NK-92 (cell line): ENCODE results near the gene NKPD1.
A peak's percentile ranks its signal among the peaks of the same experiment; 100 is the strongest.

ENCODE experiments used
- DNase-seq: peaks from one replicate; lab custom pipeline; 2025; ENCODE audit not compliant: unreplicated experiment; lab: John Stamatoyannopoulos, UW

Gene NKPD1, protein sequence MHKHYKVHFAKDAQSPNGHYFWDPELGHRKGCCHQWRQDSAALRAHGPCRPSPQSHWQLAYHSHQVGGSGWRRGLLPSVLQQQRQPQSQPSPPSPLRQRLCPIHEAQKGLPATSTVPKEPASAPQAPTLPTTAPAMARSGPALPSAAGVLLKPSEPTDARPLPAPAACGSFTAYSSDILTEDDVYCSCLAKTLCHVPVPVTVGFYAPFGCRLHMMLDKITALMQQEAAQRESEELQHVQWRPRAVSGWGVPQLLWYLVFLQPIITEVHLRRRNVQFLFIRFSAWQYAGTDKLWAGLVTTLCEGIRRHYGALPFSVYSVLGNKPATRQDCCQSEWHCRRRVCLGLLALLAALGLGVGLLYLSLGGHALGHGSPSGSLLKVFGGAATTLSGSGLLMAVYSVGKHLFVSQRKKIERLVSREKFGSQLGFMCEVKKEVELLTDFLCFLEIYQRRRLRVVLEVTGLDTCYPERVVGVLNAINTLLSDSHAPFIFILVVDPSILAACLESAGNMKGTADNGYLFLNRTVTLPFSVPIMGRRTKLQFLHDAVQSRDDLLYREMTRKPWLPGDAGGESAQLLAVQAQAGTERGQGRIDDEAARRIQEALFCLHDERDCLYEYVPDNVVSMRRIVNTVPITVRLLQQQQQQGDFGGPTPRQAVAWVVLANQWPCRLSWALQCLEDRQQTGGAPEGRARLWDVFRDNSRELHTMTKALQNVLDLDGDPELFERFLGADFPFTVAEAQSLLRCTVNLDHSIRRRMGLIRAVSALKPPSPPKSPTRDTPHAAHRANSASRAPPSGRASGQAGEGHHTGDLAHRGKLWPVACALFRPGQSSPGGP

DNA sequence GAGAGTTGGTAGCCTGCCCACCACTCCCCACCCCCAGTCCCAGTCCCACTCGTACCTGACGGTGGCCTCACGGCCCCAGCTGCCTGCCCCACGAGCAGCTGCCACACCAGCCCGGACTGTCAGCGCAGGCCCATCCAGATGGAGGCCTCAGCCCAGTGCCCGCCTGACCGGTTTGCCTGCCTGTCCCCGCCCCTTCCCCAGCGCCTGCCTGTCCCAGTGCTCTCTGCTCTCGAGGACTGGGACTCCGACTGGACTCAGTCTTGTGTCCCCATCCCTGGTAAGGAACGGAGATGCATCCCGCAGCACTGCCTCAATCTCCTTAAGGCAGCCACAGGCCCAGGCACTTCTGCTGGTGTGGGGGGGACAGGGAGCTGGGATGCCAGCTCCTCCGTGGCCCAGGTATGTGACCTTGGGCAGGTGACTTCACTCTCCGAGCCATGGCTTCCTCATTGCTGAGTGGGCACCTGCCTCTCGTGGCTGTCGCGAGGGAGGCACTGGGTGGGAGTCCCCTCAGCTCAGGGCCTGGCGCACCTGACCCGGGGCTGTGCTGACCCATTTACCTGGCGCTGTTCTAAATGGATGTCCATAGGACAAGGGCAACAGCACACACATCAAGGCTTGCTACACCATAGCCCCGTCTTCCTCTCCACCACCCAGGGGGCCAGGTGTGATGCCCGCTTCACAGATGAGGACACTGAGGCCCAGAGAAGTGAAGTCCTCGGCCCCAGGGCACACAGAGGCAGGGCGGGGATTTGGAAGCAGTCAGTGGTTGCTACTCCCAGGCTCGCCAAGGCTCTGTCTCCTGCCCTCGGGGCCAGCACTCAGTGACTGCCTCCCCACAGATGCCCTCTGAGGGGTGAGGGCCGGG is at the start of gene NKPD1:
TSS of gene NKPD1 (minus strand) at position 113 of the 868 bp plus-strand sequence. CDS start 832 bp downstream, outside the sequence.
- no peak for DNase-seq

DNA sequence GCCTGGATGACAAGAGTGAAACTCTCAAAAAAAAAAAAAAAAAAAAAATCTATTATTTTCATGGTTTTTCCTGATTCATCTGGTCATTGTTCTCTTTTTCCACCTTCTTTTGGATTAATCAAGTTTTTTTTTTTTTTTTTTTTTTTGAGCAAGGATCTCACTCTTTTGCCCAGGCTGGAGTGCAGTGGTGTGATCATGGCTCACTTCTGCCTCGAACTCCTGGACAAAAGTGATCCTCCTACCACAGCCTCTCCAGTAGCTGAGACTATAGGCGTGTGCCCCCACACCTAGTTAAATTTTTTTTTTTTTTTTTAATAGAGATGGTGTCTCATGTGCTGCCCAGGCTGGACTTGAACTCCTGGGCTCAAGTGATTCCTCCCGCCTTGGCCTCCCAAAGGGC is 45.5 kb upstream of the NKPD1 start:
- DNase-seq = no peak

DNA sequence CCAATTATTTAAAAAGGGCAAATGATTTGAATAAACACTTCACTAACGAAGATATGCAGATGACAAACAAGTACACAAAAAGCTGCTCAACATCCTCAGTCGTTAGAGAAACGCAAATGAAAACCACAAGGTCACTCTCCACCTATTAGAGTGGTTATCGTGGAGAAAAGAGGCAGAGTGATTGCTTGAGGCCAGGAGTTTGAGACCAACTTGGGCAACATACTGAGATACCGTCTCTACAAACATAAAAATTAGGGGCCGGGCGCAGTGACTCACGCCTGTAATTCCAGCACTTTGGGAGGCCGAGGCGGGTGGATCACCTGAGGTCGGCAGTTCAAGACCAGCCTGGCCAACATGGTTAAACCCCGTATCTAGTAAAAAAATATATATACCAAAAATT is 45.0 kb upstream of the NKPD1 start:
- DNase-seq = no peak

DNA sequence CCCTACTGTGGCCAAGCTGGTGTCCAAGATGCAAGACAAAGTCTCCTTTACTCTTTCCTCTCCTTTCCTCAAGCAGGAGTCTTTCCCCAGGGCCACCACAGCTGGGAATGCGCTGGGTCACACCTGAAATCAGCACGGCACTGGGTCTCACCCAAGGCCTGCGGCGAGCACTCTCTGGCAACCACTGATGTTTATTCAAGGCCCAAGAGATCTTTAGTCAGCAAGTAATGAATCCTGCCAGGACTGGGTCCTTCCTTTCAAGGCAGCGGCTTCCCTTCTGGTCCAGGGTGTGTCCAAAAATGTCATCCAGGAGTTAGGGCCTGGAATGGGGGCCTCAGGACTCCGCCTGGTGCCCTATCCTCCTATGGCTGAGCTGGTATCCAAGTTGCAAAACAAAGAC is 41.9 kb upstream of the NKPD1 start:
- DNase-seq = no peak

DNA sequence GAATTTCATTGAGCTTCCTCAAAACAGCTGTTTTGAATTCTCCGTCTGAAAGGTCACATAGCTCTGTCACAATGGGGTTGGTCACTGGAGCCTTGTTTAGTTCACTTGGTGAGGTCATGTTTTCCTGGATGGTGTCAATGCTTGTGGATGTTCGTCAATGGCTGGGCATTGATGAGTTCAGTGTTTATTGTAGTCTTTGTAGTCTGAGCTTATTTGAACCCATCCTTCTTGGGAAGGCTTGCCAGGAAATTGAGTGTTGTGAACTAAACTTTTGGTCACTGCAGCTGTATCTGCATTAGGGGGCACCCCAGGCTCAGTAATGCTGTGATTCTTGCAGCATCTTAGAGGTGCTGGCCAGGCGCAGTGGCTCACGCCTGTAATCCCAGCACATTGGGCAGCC is 39.8 kb upstream of the NKPD1 start:
- no peak for DNase-seq

DNA sequence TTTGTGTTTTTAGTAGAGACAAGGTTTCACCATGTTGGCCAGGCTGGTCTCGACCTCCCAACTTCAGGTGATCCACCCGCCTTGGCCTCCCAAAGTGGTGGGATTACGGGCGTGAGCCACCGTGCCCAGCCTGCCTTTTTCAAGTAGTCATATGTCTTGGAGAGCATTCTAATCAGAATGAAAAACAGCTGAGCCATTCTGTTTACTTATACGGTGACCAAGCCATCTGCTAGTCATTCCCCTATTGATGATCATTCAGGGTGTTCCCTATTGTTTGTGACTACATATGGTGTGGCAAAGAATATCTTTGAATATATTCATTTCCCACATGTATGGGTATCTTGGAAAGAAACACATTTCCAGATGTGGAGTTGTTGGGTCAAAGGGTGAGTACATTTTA is 35.0 kb upstream of the NKPD1 start:
- no peak for DNase-seq

DNA sequence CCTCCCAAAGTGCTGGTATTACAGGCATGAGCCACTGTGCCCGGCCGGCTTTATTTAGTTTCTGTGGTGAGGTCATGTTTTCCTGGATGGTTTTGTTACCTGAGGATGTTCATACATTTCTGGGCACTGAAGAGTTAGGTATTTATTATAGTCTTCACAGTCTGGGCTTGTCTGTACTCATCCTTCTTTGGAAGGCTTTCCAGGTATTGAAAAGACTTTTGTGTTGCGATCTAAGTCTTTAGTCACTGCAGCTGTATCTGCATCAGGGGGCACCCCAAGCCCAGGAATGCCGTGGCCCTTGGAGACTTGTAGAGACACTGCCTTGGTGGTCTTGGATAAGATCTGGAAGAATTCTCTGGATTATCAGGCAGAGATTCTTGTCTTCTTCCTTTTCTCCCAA is 30.6 kb upstream of the NKPD1 start:
- no peak for DNase-seq

DNA sequence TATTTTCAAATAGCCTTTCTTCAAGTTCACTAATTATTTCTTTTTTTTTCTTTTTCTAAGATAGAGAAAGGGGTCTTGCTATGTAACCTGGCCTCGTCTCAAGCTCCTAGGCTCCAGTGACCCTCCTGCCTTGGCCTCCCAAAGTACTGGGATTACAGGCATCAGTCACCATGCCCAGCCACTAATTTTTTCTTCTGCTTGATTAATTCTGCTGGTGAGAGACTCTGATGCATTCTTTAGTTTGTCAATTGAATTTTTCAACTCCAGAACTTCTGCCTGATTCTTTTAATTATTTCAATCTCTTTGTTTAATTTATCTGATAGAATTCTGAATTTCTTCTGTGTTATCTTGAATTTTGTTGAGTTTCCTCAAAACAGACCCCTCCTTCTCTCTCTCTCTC is 29.2 kb upstream of the NKPD1 start:
- no peak for DNase-seq

DNA sequence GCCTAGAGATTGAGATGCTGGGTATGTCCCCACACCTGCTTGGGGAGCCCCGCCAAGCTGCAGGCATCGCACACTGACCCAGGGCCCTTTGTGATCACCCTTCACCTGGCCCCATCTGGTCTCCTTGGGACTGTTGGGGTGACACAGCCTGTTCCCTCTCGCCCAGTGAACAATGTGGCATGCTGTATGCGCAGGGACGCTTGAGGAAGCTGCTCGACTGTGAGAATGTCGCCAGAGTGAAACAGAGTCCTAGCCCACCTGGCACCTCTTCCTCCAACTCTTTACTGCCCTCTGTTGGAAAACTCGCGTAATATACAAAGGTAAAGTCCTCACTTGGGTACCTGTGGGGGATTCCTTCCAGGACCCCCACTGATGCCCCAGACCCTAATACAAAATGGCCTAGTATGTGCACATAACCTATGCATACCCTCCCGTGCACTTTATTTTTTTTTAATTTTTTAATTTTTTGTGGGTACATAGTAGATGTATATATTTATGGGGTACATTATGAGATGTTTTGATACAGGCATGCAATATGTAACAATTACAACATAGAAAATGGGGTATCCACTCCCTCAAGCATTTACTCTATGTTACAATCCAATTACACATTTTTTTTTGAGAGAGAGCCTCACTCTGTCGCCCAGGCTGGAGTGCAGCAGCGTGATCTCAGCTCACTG is 26.8 kb upstream of the NKPD1 start:
- DNase-seq = no peak

DNA sequence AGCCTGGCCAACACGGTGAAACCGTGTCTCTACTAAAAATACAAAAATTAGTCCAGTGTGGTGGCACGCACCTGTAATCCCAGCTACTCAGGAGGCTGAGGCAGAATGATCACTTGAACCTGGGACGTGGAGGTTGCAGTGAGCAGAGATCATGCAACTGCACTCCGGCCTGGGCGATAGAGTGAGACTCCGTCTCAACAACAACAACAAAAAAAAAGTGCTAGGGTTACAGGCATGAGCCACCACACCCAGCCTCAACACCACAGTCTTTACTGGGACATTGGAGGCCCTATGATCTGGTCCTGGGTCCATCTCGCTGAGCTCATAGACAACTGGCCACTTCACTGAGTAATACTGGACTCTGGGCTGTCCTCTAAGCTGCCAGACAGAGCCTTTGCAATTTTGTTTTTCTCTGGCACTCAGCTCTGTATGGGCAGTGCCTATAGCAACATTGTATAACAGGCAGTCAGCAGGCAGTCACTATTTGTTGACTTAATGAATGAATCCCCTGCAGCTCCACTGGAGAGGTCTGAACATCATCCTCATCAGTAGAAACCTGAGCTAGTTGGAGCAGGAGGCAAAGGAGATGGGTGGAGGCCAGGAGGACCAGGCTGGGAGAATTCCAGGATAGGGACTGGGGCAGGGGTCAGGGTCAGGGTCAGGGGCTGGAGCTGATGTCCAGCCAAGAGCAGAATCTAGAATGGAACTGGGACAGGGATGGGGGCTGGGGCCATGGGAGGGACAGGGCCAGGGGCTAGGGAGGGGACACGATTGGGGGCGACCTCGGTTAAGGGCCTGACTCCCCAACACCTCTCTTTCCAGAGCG is 25.9 kb upstream of the NKPD1 start:
- DNase-seq = no peak

DNA sequence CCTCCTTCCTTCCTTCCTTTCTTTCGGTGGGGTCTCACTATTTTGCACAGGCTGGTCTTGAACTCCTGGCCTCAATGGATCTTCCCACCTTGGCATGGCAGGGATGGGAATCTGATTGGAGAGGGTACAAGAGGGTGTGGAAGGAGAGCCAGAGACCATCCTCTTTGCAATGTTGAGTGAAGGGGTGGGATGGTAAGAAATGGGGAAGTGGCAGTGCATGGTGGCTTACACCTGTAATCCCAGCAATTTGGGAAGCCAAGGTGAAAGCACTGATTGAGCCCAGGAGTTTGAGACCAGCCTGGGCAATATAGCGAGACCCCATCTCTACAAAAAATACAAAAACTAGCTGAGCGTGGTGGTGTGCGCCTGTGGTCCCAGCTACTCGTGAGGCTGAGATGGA is 23.3 kb upstream of the NKPD1 start:
- no peak for DNase-seq

DNA sequence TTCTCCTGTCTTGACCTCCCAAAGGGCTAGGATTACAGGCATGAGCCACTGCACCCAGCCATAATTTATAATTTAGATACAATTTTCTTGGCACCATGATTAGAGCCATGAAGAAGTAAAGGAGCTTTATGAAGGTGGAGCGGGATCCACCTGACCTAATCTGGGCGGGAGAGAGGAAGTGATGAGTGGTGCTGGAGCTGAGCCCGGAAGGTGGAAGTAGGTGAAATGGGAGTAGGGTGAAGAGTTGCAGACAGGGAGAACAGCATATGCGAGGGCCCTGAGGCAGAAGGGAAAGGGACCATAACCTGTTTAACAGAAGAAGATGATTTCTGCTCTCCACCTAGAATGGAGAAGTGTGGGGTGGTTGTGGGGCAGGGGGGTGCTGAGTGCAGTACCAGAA is 22.0 kb upstream of the NKPD1 start:
- no peak for DNase-seq

DNA sequence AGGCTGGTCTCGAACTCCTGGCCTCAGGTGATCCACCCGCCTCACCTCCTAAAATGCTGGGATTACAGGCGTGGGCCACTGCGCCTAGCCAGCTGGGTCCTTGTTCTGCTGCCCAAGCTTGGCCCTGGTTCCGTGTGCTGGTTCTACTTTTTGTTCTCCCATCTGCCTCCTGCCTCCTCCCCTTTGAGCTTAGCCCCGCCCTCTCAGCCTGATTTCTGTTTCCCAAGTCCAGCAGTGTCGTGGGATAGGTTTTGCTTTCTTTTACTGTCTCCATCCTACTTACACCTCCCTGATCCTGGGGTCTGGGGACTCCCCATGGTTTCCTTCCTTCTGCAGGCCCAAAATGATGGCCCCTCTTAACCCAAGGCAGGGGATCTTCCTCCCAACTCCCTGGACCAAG is 20.2 kb upstream of the NKPD1 start:
- DNase-seq = no peak

DNA sequence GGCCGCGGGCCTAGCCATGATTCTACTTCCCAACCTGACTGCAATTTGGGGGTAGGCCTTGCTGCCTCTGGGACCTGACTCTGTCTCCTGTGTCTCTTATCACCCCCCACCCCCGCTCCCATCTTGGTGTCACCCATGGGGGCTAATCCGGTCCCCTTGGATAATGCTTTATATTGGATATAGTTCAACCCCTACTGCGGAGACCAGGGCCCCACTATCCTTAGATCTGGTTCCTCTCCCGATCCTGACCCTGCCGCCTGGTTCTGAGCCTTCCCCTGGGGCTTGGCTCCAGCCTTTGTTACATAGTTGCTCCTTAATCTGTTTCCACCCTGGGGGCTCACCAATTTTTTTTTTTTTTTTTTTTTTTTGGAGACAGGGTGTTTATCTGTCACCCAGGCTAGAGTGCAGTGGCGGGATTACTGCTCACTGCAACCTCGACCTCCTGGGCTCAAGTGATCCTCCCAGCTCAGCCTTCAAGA is 19.1 kb upstream of the NKPD1 start:
- DNase-seq = no peak

DNA sequence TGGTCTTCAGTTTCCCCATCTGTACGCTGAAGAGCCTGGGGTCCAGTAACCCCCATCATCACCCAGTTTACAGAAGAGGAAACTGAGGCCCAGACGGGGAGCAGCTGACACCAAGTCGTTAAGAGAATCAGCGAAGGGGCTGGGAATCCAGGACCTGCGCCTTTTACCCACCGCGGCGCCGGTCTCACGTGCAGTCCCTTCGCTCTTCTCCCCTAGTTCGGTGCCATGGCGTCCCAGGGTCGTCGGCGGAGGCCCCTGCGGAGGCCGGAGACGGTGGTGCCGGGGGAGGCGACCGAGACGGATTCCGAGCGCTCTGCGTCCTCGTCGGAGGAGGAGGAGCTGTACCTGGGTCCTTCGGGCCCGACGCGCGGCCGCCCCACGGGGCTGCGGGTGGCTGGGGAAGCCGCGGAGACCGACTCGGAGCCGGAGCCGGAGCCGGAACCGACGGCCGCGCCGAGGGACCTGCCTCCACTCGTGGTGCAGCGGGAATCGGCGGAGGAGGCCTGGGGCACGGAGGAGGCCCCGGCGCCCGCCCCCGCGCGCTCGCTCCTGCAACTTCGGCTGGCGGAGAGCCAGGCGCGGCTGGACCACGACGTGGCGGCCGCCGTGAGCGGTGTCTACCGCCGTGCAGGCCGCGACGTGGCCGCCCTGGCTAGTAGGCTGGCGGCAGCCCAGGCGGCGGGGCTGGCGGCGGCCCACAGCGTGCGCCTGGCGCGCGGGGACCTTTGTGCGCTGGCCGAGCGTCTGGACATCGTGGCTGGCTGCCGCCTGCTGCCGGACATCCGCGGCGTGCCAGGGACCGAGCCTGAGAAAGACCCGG is 18.5 kb upstream of the NKPD1 start:
- no peak for DNase-seq

DNA sequence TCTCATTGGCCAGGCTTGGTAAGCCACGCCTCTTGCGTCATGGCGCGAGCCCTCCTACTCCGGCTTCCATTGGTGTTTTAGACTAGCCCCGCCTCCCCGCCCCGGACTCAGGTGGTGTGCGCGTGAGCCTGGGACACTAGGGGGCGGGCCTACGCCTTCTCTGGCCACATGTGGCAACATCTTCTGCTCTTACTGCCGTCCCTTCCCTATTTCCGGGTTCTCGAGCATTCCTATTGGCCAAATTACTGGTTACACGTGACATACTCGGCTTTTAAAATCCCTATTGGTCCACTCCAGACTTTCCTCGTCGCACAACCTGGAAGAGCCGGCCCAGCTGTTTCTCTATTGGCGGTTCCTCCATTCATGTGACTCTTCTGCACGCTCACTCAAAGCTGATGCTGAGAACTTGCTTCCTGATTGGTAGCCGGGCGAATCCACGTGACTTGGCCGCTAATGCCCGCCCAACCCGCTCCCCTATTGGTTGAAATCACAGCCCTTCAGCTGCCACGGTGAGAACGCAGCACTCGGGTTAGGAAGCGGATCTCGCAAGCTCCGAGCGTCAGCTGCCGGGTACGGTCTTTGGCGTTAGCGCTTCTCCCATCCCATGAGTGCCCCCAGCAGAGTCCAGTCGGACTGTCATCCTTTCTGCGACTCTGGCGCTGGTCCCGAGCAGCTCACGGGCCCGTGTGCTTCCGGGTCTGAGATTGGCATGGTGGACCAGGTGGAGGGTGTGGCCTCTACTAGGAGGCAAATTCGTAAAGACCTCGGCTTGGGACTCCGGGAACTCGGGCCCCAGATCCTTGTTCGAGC is 17.7 kb upstream of the NKPD1 start, which contains the start of gene BLOC1S3:
TSS of gene BLOC1S3 (plus strand) at position 523 of the 810 bp plus-strand sequence. CDS start 513 bp downstream, outside the sequence.
- DNase-seq = peak; percentile 99

DNA sequence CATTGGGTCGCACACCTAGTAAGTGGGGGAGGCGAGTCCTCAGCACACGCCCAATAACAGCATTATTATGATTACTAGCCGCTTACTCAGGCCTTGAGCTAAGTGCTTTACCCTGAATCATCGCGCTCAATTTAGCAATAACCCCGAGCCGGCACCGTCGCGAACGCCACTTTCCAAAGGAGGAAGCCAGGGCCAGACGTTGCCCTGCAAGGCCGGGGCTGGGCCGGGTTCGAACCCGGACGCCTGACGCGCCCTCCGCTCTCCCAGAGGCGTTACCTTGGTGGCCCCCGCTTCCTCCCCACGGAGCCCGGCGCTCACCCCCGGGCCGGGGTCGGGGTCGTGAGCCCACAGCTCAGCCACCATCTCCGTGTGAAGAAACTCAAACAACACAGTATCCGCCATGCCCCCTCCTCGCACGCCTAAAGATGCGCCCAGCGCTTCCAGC is 17.1 kb upstream of the NKPD1 start, which contains the start of gene TRAPPC6A:
TSS of gene TRAPPC6A (minus strand) at position 421 of the 445 bp plus-strand sequence. CDS start at position 402, 19 bp downstream.
- no peak for DNase-seq
